ENCODE results near the gene SYNDIG1. TPM values are rescaled to one million over a fixed set of nuclear protein-coding genes. Genes with fewer than 3 reads are reported as not detected.

Gene SYNDIG1
- total RNA-seq, 4 donors from 2014 or later = 0.51 to 3.4 (median 2.8) TPM; not detected in 1

GRCh38 chr20:24446811-24447210, 22.6 kb upstream of the SYNDIG1 start:
- no peak overlapping the region for H3K27ac ChIP-seq
- no peak for DNase-seq
- H3K36me3 ChIP-seq = no peaks in the 10 kb centered on the region
- TF ChIP-seq CTCF (IDR thresholded peaks at IDR 0.05) = no peak
- no peak for TF ChIP-seq POLR2A (IDR thresholded peaks at IDR 0.05)
- intact Hi-C loops (cut with DNase I; ENCODE audit: low total_unique reads) = no loop called here
- no peaks in the 10 kb centered on the region for H3K27me3 ChIP-seq
- no peak overlapping the region for H3K4me3 ChIP-seq
- no peaks in the 10 kb centered on the region for H3K9me3 ChIP-seq
- H3K4me1 ChIP-seq = no peaks in the 10 kb centered on the region

- DNase-seq = no peak
- intact Hi-C loops (cut with DNase I; ENCODE audit: low total_unique reads) = no loop called here
- TF ChIP-seq CTCF (IDR thresholded peaks at IDR 0.05) (no peak), POLR2A (IDR thresholded peaks at IDR 0.05) (no peak)
- Histone ChIP-seq H3K36me3 (no peaks in the 10 kb centered on the region), H3K27me3 (no peaks in the 10 kb centered on the region), H3K9me3 (no peaks in the 10 kb centered on the region), H3K4me1 (no peaks in the 10 kb centered on the region), H3K4me3 (no peak overlapping the region), H3K27ac (no peak overlapping the region)
These were observed 21.3 kb upstream of the SYNDIG1 start for GRCh38 chr20:24448170-24448569.

- Histone ChIP-seq H3K27me3 (no peaks in the 10 kb centered on the region), H3K27ac (no peak overlapping the region), H3K9me3 (no peaks in the 10 kb centered on the region), H3K36me3 (no peaks in the 10 kb centered on the region), H3K4me3 (no peak overlapping the region), H3K4me1 (no peaks in the 10 kb centered on the region)
- TF ChIP-seq POLR2A (IDR thresholded peaks at IDR 0.05) (no peak), CTCF (IDR thresholded peaks at IDR 0.05) (no peak)
- intact Hi-C loops (cut with DNase I; ENCODE audit: low total_unique reads) = no loop called here
- DNase-seq = no peak
These were observed 20.3 kb upstream of the SYNDIG1 start for GRCh38 chr20:24449026-24449720.

GRCh38 chr20:24450177-24450576, 19.3 kb upstream of the SYNDIG1 start:
- Histone ChIP-seq H3K4me3 (no peak overlapping the region), H3K27me3 (no peaks in the 10 kb centered on the region), H3K4me1 (no peaks in the 10 kb centered on the region), H3K27ac (no peak overlapping the region), H3K9me3 (no peaks in the 10 kb centered on the region), H3K36me3 (no peaks in the 10 kb centered on the region)
- DNase-seq = no peak
- TF ChIP-seq POLR2A (IDR thresholded peaks at IDR 0.05) (no peak), CTCF (IDR thresholded peaks at IDR 0.05) (no peak)
- intact Hi-C loops (cut with DNase I; ENCODE audit: low total_unique reads) = no loop called here

GRCh38 chr20:24450624-24451376, 18.6 kb upstream of the SYNDIG1 start:
- Histone ChIP-seq H3K4me1 (no peaks in the 10 kb centered on the region), H3K9me3 (no peaks in the 10 kb centered on the region), H3K27me3 (no peaks in the 10 kb centered on the region), H3K36me3 (no peaks in the 10 kb centered on the region), H3K4me3 (no peak overlapping the region), H3K27ac (no peak overlapping the region)
- DNase-seq = no peak
- intact Hi-C loops (cut with DNase I; ENCODE audit: low total_unique reads) = no loop called here
- no peak for TF ChIP-seq POLR2A (IDR thresholded peaks at IDR 0.05)

Data from uterus (tissue), 4 donors.